ENCODE data around the gene CCDC13.

CCDC13 gene

DNA sequence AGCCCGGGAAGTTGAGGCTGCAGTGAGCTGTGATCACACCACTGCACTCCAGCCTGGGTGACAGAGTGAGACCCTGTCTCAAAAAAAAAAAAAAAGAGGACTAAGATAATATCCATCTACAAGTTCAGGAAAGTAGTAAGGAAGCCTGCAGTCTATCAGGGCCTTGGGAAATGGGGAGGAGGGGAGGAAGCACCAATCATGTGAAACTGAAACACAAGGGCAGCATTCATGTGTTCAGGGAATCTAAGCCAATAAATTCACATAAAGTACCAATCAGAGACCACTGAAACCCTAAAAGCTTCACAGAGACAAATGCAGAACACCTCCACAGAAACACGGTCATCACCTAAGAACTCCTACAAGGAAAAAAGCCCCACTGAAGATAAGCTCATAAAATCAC lies 47.6 kb downstream of the CCDC13 start:
- Mint-ChIP-seq H3K27me3 (peaks cover 12% of the 10 kb centered on the region), H3K4me1 (ENCODE audit: low read depth) (no peaks in the 10 kb centered on the region), H3K9me3 (no peaks in the 10 kb centered on the region), H3K4me3 (no peak overlapping the region), H3K36me3 (ENCODE audit: low read depth) (no peaks in the 10 kb centered on the region), H3K27ac (no peak overlapping the region)

GRCh38 chr3:42723219-42723618 lies 49.8 kb downstream of the CCDC13 start:
- H3K36me3 Mint-ChIP-seq (ENCODE audit: low read depth): no peaks in the 10 kb centered on the region
- no peaks in the 10 kb centered on the region for H3K9me3 Mint-ChIP-seq
- no peak overlapping the region for H3K27ac Mint-ChIP-seq
- H3K4me1 Mint-ChIP-seq (ENCODE audit: low read depth): no peaks in the 10 kb centered on the region
- H3K27me3 Mint-ChIP-seq: peaks cover 14% of the 10 kb centered on the region
- H3K4me3 Mint-ChIP-seq: no peak overlapping the region
